KBM-7 (cell line): ENCODE data around the gene CXCL16.

Source experiments
- DNase-seq: peaks from one replicate; pipeline ENCODE4 v3.0.0-alpha.2; 2015
- in situ Hi-C: fragments of 300-500 bp; cut with MboI; formaldehyde crosslinking; loops from 2 replicates; pipeline ENCODE4 v1.14.3; 2020; ENCODE audit warnings: low sequenced_read_pairs, low pct_unique_long_range_greater_than_20kb, mixed read lengths

CXCL16 gene

GRCh38 chr17:4759776-4760236 is 20.1 kb upstream of the CXCL16 start:
- DNase-seq, result no peak

GRCh38 chr17:4753392-4753791 is 13.7 kb upstream of the CXCL16 start:
- in situ Hi-C loops, result no loop called here
- DNase-seq, result no peak

More at GRCh38 chr17:4759776-4760236, 20.1 kb upstream of the CXCL16 start:
- in situ Hi-C loops, result no loop called here

- in situ Hi-C loops, result no loop called here
Observed at GRCh38 chr17:4751932-4752331, 12.2 kb upstream of the CXCL16 start.

GRCh38 chr17:4750606-4751005 is 10.9 kb upstream of the CXCL16 start:
- no peak for DNase-seq
- in situ Hi-C loops, result no loop called here

More at GRCh38 chr17:4751932-4752331, 12.2 kb upstream of the CXCL16 start:
- no peak for DNase-seq

- DNase-seq, result no peak
- in situ Hi-C loops, result no loop called here
Observed at GRCh38 chr17:4748686-4749085, 9.0 kb upstream of the CXCL16 start.

GRCh38 chr17:4747847-4748246 is 8.1 kb upstream of the CXCL16 start:
- in situ Hi-C loops, result no loop called here

GRCh38 chr17:4744999-4745969 is 5.6 kb upstream of the CXCL16 start:
- DNase-seq, result no peak
- in situ Hi-C loops, result no loop called here

More at GRCh38 chr17:4747847-4748246, 8.1 kb upstream of the CXCL16 start:
- DNase-seq, result peak; percentile 76

GRCh38 chr17:4743898-4744297 is 4.2 kb upstream of the CXCL16 start:
- in situ Hi-C loops, result no loop called here
- no peak for DNase-seq

- DNase-seq, result no peak
- in situ Hi-C loops, result no loop called here
Observed at GRCh38 chr17:4743216-4743615, 3.5 kb upstream of the CXCL16 start.

- DNase-seq, result no peak
- in situ Hi-C loops, result no loop called here
Observed at GRCh38 chr17:4742629-4743028, 2.9 kb upstream of the CXCL16 start.

GRCh38 chr17:4742133-4742532 is 2.4 kb upstream of the CXCL16 start:
- in situ Hi-C loops, result no loop called here
- DNase-seq, result no peak

GRCh38 chr17:4741544-4741943 is 1.8 kb upstream of the CXCL16 start:
- no peak for DNase-seq
- in situ Hi-C loops, result no loop called here

- in situ Hi-C loops, result no loop called here
Observed at GRCh38 chr17:4740584-4740983, 856 bp upstream of the CXCL16 start.

GRCh38 chr17:4740025-4740351 is 260 bp upstream of the CXCL16 start:
- in situ Hi-C loops, result no loop called here
- DNase-seq, result no peak

More at GRCh38 chr17:4740584-4740983, 856 bp upstream of the CXCL16 start:
- no peak for DNase-seq

GRCh38 chr17:4738136-4739121 is 1.3 kb downstream of the CXCL16 start:
- in situ Hi-C loops, result no loop called here
- DNase-seq, result no peak

- DNase-seq, result peak; percentile 78
- in situ Hi-C loops, result no loop called here
Observed at GRCh38 chr17:4735876-4736651, 3.7 kb downstream of the CXCL16 start.

GRCh38 chr17:4734857-4735475 is 4.8 kb downstream of the CXCL16 start:
- no peak for DNase-seq
- in situ Hi-C loops, result no loop called here

GRCh38 chr17:4733073-4733531 is 6.6 kb downstream of the CXCL16 start:
- in situ Hi-C loops, result no loop called here
- DNase-seq, result peak; percentile 90
